Peyer's patch (tissue), 4 donors: ENCODE results near the gene LRRC8B.

Experiments
- POLR2A ChIP-seq, 2 donors: fragments of 450-650 bp; IDR thresholded peaks; one replicate each; pipeline ENCODE4 v1.5.1; 2017; ENCODE audit warnings: antibody characterized with exemption in 2 of 2, mild to moderate bottlenecking in 2 of 2, moderate library complexity in 2 of 2
- TF ChIP-seq, protein P1 (sequence below), 6 experiments: fragments of 450-650 bp in 4 of 6; fragments of 200-600 bp in 2 of 6; sonication (generic) in 1 of 6; IDR thresholded peaks; one replicate each; pipeline ENCODE4 v1.5.1; 2017 to 2019; ENCODE audit warnings: antibody characterized with exemption in 6 of 6, mild to moderate bottlenecking in 3 of 6, moderate library complexity in 1 of 6

DNA sequence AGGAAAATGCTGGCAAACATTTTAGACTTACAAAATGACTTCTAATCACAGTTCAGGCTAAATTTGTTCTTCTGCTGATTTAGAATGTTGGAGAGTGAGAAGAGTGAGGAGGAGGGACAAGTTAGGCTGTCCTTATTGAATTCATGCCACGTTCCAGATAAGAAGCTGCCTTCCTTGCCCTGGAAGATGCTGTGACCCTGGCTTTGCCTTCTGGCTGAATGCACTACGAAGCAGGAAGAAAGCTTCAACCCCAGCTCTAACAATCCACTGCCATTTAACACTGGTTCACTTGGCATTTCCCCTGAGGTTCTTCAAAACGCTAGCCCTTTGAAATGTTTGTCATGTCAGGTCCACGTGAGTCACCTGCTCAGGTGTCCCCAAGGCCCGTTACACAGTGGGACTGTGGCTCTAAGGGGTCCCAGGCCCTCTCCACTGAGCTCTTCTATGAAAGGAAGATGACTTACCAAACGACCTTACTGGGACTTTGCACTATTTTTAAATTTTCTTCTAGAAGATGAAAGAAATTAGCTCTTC lies 78.3 kb downstream of the LRRC8B start:
- TF ChIP-seq, protein P1, sequence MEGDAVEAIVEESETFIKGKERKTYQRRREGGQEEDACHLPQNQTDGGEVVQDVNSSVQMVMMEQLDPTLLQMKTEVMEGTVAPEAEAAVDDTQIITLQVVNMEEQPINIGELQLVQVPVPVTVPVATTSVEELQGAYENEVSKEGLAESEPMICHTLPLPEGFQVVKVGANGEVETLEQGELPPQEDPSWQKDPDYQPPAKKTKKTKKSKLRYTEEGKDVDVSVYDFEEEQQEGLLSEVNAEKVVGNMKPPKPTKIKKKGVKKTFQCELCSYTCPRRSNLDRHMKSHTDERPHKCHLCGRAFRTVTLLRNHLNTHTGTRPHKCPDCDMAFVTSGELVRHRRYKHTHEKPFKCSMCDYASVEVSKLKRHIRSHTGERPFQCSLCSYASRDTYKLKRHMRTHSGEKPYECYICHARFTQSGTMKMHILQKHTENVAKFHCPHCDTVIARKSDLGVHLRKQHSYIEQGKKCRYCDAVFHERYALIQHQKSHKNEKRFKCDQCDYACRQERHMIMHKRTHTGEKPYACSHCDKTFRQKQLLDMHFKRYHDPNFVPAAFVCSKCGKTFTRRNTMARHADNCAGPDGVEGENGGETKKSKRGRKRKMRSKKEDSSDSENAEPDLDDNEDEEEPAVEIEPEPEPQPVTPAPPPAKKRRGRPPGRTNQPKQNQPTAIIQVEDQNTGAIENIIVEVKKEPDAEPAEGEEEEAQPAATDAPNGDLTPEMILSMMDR (IDR thresholded peaks at IDR 0.05), result no peak
- no peak for TF ChIP-seq POLR2A (IDR thresholded peaks at IDR 0.05)
